IMR-90 (cell line): ENCODE data around the gene IL4. TPM values are rescaled to one million over a fixed set of nuclear protein-coding genes. Genes with fewer than 3 reads are reported as not detected.

Source experiments
- ATAC-seq: fragments of 200-7000 bp; cut with Tn5 transposase; 2 replicates; pipeline ENCODE4 v1.9.1; 2020; ENCODE audit warnings: low read depth, mild to moderate bottlenecking, moderate library complexity
- BruUV-seq: library from RNA; stranded (reverse); fragments of 400-500 nt; replicated peaks from 2 replicates; lab custom pipeline; 2021; lab: Mats Ljungman, UMichigan
- CTCF ChIA-PET: fragments of 300-600 bp; formaldehyde crosslinking; extraction: SDS; loops from one replicate; lab custom pipeline; 2021; ENCODE audit warnings: antibody characterized with exemption; lab: Yijun Ruan, JAX
- POLR2A ChIA-PET: fragments of 300-600 bp; sonication (Branson Sonifier 250); formaldehyde crosslinking; loops from one replicate; lab custom pipeline; 2022; ENCODE audit warnings: antibody characterized with exemption; ENCODE audit not compliant: unreplicated experiment; lab: Charles Lee
- DNase-seq: peaks from one replicate; pipeline ENCODE4 v3.0.0; 2013
- H2AFZ ChIP-seq: replicated peaks from 2 replicates; pipeline ENCODE3; 2013; ENCODE audit warnings: low read length, mild to moderate bottlenecking; ENCODE audit not compliant: poor library complexity
- H2AK5ac ChIP-seq: 2 replicates; pipeline ENCODE4 v1.6.1; 2013; ENCODE audit warnings: low read depth, low read length, inconsistent platforms
- H2AK9ac ChIP-seq: replicated peaks from 2 replicates; pipeline ENCODE3; 2013; ENCODE audit warnings: mild to moderate bottlenecking, low read depth, low read length, moderate library complexity; ENCODE audit not compliant: poor library complexity
- H2BK120ac ChIP-seq: 2 replicates; pipeline ENCODE4 v1.6.1; 2013; ENCODE audit warnings: low read depth, low read length, inconsistent platforms
- H2BK15ac ChIP-seq: 3 replicates; pipeline ENCODE4 v1.6.1; 2013; ENCODE audit warnings: low read depth, low read length, inconsistent platforms
- H2BK20ac ChIP-seq: 2 replicates; pipeline ENCODE4 v1.6.1; 2013; ENCODE audit warnings: low read depth, mild to moderate bottlenecking, inconsistent platforms, low read length, moderate library complexity
- H2BK5ac ChIP-seq: 2 replicates; pipeline ENCODE4 v1.6.1; 2013; ENCODE audit warnings: mild to moderate bottlenecking, low read depth, low read length, inconsistent platforms; ENCODE audit not compliant: poor library complexity, severe bottlenecking
- H3K14ac ChIP-seq: replicated peaks from 2 replicates; pipeline ENCODE4 v1.6.1; 2013; ENCODE audit warnings: low read depth, low read length, inconsistent platforms
- H3K18ac ChIP-seq: 2 replicates; pipeline ENCODE4 v1.6.1; 2013; ENCODE audit warnings: low read depth, low read length, control low read depth
- H3K23ac ChIP-seq: 2 replicates; pipeline ENCODE4 v1.6.1; 2013; ENCODE audit warnings: low read depth, low read length, inconsistent platforms
- H3K27ac ChIP-seq: 2 replicates; pipeline ENCODE4 v1.5.1; 2013; ENCODE audit warnings: mild to moderate bottlenecking, control low read depth, low read length; ENCODE audit not compliant: insufficient read depth
- H3K27me3 ChIP-seq: 2 replicates; pipeline ENCODE4 v1.6.1; 2013; ENCODE audit warnings: low read length; ENCODE audit not compliant: control insufficient read depth, insufficient read depth
- H3K36me3 ChIP-seq: 2 replicates; pipeline ENCODE4 v1.6.1; 2013; ENCODE audit warnings: low read length, mixed read lengths; ENCODE audit not compliant: control insufficient read depth, insufficient read depth
- H3K4ac ChIP-seq: 2 replicates; pipeline ENCODE4 v1.6.1; 2013; ENCODE audit warnings: low read depth, low read length, inconsistent platforms
- H3K4me1 ChIP-seq: 2 replicates; pipeline ENCODE4 v1.6.1; 2013; ENCODE audit warnings: low read length, mixed read lengths; ENCODE audit not compliant: control insufficient read depth, insufficient read depth
- H3K4me2 ChIP-seq: 2 replicates; pipeline ENCODE4 v1.6.1; 2013; ENCODE audit warnings: low read depth, mild to moderate bottlenecking, control low read depth, low read length, moderate library complexity
- H3K4me3 ChIP-seq: 2 replicates; pipeline ENCODE4 v1.5.1; 2013; ENCODE audit warnings: low read depth, mild to moderate bottlenecking, control low read depth, low read length, moderate library complexity; ENCODE audit not compliant: insufficient read depth
- H3K56ac ChIP-seq: 2 replicates; pipeline ENCODE4 v1.6.1; 2013; ENCODE audit warnings: low read length, inconsistent platforms; ENCODE audit not compliant: insufficient read depth; ENCODE audit errors: extremely low read depth
- H3K79me1 ChIP-seq, 2 experiments: 2 replicates each; pipeline ENCODE4 v1.6.1; 2013; ENCODE audit warnings: low read length in 2 of 2, inconsistent platforms in 1 of 2, low read depth in 1 of 2
- H3K9ac ChIP-seq: 2 replicates; pipeline ENCODE4 v1.6.1; 2013; ENCODE audit warnings: low read depth, low read length, control low read depth
- H3K9me1 ChIP-seq: 2 replicates; pipeline ENCODE4 v1.6.1; 2013; ENCODE audit warnings: low read length, inconsistent platforms; ENCODE audit not compliant: insufficient read depth
- H3K9me3 ChIP-seq: 2 replicates; pipeline ENCODE4 v1.6.1; 2013; ENCODE audit warnings: low read length; ENCODE audit not compliant: control insufficient read depth, insufficient read depth
- H4K20me1 ChIP-seq: 2 replicates; pipeline ENCODE4 v1.6.1; 2013; ENCODE audit warnings: low read length, inconsistent platforms; ENCODE audit not compliant: insufficient read depth
- H4K5ac ChIP-seq: 2 replicates; pipeline ENCODE4 v1.6.1; 2013; ENCODE audit warnings: mild to moderate bottlenecking, low read depth, low read length, control low read depth
- H4K8ac ChIP-seq, 2 experiments: 2 replicates each; pipeline ENCODE4 v1.6.1; 2013; ENCODE audit warnings: low read depth in 2 of 2, low read length in 2 of 2, control low read depth in 1 of 2, inconsistent platforms in 1 of 2
- H4K91ac ChIP-seq: 2 replicates; pipeline ENCODE4 v1.6.1; 2013; ENCODE audit warnings: low read depth, low read length, inconsistent platforms; ENCODE audit not compliant: insufficient read depth
- CEBPB ChIP-seq: IDR thresholded peaks from 2 replicates; pipeline ENCODE4 v1.6.1; 2012; ENCODE audit warnings: low read depth, low read length, improper control_type of control experiment
- ELK1 ChIP-seq: fragments of 150-350 bp; IDR thresholded peaks from 2 replicates; pipeline ENCODE4 v1.6.1; 2016; ENCODE audit warnings: low read depth, mild to moderate bottlenecking, low read length, moderate library complexity, borderline replicate concordance
- FOS ChIP-seq: fragments of 150-350 bp; IDR thresholded peaks from 2 replicates; pipeline ENCODE4 v1.6.1; 2016; ENCODE audit warnings: low read depth, low read length
- MXI1 ChIP-seq: IDR thresholded peaks from 2 replicates; pipeline ENCODE4 v1.6.1; 2012; ENCODE audit warnings: low read depth, mild to moderate bottlenecking, low read length, moderate library complexity, borderline replicate concordance
- NFE2L2 ChIP-seq: fragments of 150-350 bp; IDR thresholded peaks from 2 replicates; pipeline ENCODE4 v1.6.1; 2016; ENCODE audit warnings: low read depth, mild to moderate bottlenecking, low read length
- RFX5 ChIP-seq: IDR thresholded peaks from 2 replicates; pipeline ENCODE4 v1.8.0; 2012; ENCODE audit warnings: low read depth, mild to moderate bottlenecking, low read length, moderate library complexity
- SMC3 ChIP-seq: fragments of 150-350 bp; IDR thresholded peaks from 2 replicates; pipeline ENCODE4 v1.6.1; 2016; ENCODE audit warnings: low read depth, mild to moderate bottlenecking, antibody characterized with exemption, low read length, moderate library complexity
- WGBS, 2 experiments: methylation state at CpG; one replicate each; pipeline versions ENCODE4 v1.1.5 to v1.1.7; 2013; ENCODE audit warnings: missing lambda C conversion rate in 2 of 2; ENCODE audit not compliant: insufficient read length in 1 of 2; ENCODE audit errors: extremely low coverage in 2 of 2; 5-methylcytosine and 5-hydroxymethylcytosine counted together
- dilution Hi-C: fragments of 300-500 bp; cut with HindIII; formaldehyde crosslinking; loops from one replicate; pipeline ENCODE4 v1.14.3; 2018; ENCODE audit warnings: low sequenced_read_pairs; ENCODE audit not compliant: unreplicated experiment
- in situ Hi-C: fragments of 300-500 bp; cut with MboI; formaldehyde crosslinking; loops from 3 replicates; pipeline ENCODE4 v1.14.3; 2019; ENCODE audit warnings: low sequenced_read_pairs, inconsistent platforms, mixed read lengths
- intact Hi-C: fragments of 100-400 bp; cut with micrococcal nuclease; formaldehyde crosslinking; loops from 2 replicates; pipeline ENCODE4 v1.10.0; 2022
- polyA plus RNA-seq, 3 experiments: library from polyadenylated mRNA; depleted of rRNA; stranded (reverse); fragments of >200 nt; gene quantifications; 2 replicates each; pipeline ENCODE4 v1.2.3, GENCODE V29; 2012; ENCODE audit warnings: low replicate concordance in 1 of 3
- total RNA-seq: library from RNA; depleted of rRNA; stranded (reverse); fragments of >200 nt; gene quantifications from 2 replicates; pipeline ENCODE4 v1.2.3, GENCODE V29; 2012

Gene IL4
- total and polyA plus RNA-seq, 2 of the 4 experiments (the other 2 are of a cell fraction), result not detected

DNA sequence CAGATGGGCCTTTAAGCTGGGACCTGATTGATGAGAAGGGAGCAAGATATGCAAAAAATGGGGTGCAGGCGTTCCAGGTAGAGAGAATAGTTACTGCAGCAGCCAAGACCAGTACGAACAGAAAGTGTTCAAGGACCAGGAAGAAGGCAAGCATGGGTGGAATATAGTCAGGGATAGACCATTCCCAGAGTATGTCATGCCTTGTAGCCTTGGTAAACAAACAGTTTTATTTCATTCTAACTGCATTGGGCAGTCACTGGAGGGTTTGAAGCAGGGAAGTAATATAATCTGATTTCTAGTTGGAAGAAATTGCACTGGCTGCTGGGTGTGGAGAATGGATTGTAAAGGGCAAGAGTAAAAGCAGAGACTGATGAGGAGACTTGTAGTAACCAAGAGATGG, 46.3 kb upstream of the IL4 start:
- no peaks in the 10 kb centered on the region for H4K20me1 ChIP-seq
- H2AK5ac ChIP-seq, result no peak overlapping the region
- dilution Hi-C loops, result no loop called here
- H2AFZ ChIP-seq, result no peak overlapping the region
- no peak overlapping the region for H2BK120ac ChIP-seq
- ATAC-seq (no peak), DNase-seq (no peak)
- no peak overlapping the region for H4K5ac ChIP-seq
- no peak overlapping the region for H2BK20ac ChIP-seq
- intact Hi-C loops, result no loop called here
- no peak overlapping the region for H4K91ac ChIP-seq
- peaks cover 9% of the 10 kb centered on the region for H3K36me3 ChIP-seq
- no TSS peak for BruUV-seq
- H3K4ac ChIP-seq, result no peak overlapping the region
- H3K4me3 ChIP-seq, result no peak overlapping the region
- no peak overlapping the region for H3K14ac ChIP-seq
- no peak overlapping the region for H2BK15ac ChIP-seq
- ChIA-PET CTCF (no interaction called here), POLR2A (no interaction called here)
- no peak overlapping the region for H3K4me2 ChIP-seq
- in situ Hi-C loops, result no loop called here
- H3K9me1 ChIP-seq, result no peaks in the 10 kb centered on the region
- H3K4me1 ChIP-seq, result no peaks in the 10 kb centered on the region
- H2AK9ac ChIP-seq, result no peak overlapping the region
- H3K23ac ChIP-seq, result no peak overlapping the region
- H3K9me3 ChIP-seq, result no peaks in the 10 kb centered on the region
- no peak overlapping the region for H2BK5ac ChIP-seq
- H3K18ac ChIP-seq, result no peak overlapping the region
- H3K56ac ChIP-seq, result no peak overlapping the region
- TF ChIP-seq RFX5, result no peak
- no peak for TF ChIP-seq FOS
- no peak for TF ChIP-seq MXI1
- no peak for TF ChIP-seq CEBPB
- TF ChIP-seq ELK1, result no peak
- no peak for TF ChIP-seq SMC3
- no peak for TF ChIP-seq NFE2L2
- no peaks in the 10 kb centered on the region for H3K27me3 ChIP-seq
- 100% methylated on average over 1 of the region's 2 CpGs; no CpG with 5 or more reads in 1 of the 2 experiments for WGBS, 2 experiments
- no peaks in the 10 kb centered on the region; a peak in 1 of 4 replicates for H3K79me1 ChIP-seq
- H4K8ac ChIP-seq, result no peak overlapping the region
- no peak overlapping the region for H3K9ac ChIP-seq
- no peak overlapping the region for H3K27ac ChIP-seq
